ENCODE measurements around the gene OR13C8. TPM values are rescaled to one million over a fixed set of nuclear protein-coding genes. Genes with fewer than 3 reads are reported as not detected.

OR13C8 gene
- total RNA-seq, 1 donor, result not detected

GRCh38 chr9:104556830-104557634 is 11.9 kb upstream of the OR13C8 start:
- Histone ChIP-seq H3K4me1 (ENCODE audit: insufficient read depth, low read length) (no peaks in the 10 kb centered on the region), H4K20me1 (ENCODE audit: insufficient read depth, low read length) (no peaks in the 10 kb centered on the region), H3K4me2 (ENCODE audit: insufficient read depth, low read length) (no peak overlapping the region), H3K27ac (ENCODE audit: low read depth, low read length) (no peak overlapping the region), H3K27me3 (ENCODE audit: insufficient read depth, low read length) (no peaks in the 10 kb centered on the region), H3K9me3 (ENCODE audit: low read depth, low read length) (no peaks in the 10 kb centered on the region), H3K36me3 (ENCODE audit: insufficient read depth, low read length) (no peaks in the 10 kb centered on the region), H3K79me2 (ENCODE audit: insufficient read depth, low read length) (no peaks in the 10 kb centered on the region), H2AFZ (ENCODE audit: low read length) (no peak overlapping the region), H3K4me3 (ENCODE audit: insufficient read depth, low read length) (no peak overlapping the region)
- no peak for TF ChIP-seq CTCF (IDR thresholded peaks at IDR 0.05; ENCODE audit: extremely low read depth, low read depth, low read length)
- DNase-seq (ENCODE audit: insufficient read length, low spot score, missing footprints), result no peak

GRCh38 chr9:104564358-104564757 is 4.6 kb upstream of the OR13C8 start:
- Histone ChIP-seq H3K4me3 (ENCODE audit: insufficient read depth, low read length) (no peak overlapping the region), H3K4me2 (ENCODE audit: insufficient read depth, low read length) (no peak overlapping the region), H3K4me1 (ENCODE audit: insufficient read depth, low read length) (no peaks in the 10 kb centered on the region), H3K79me2 (ENCODE audit: insufficient read depth, low read length) (no peaks in the 10 kb centered on the region), H3K9me3 (ENCODE audit: low read depth, low read length) (no peaks in the 10 kb centered on the region), H4K20me1 (ENCODE audit: insufficient read depth, low read length) (no peaks in the 10 kb centered on the region), H3K36me3 (ENCODE audit: insufficient read depth, low read length) (no peaks in the 10 kb centered on the region), H3K27ac (ENCODE audit: low read depth, low read length) (no peak overlapping the region), H3K27me3 (ENCODE audit: insufficient read depth, low read length) (no peaks in the 10 kb centered on the region), H2AFZ (ENCODE audit: low read length) (no peak overlapping the region)
- no peak for TF ChIP-seq CTCF (IDR thresholded peaks at IDR 0.05; ENCODE audit: extremely low read depth, low read depth, low read length)
- DNase-seq (ENCODE audit: insufficient read length, low spot score, missing footprints), result no peak

- Histone ChIP-seq H3K36me3 (ENCODE audit: insufficient read depth, low read length) (no peaks in the 10 kb centered on the region), H3K4me2 (ENCODE audit: insufficient read depth, low read length) (no peak overlapping the region), H2AFZ (ENCODE audit: low read length) (no peak overlapping the region), H3K4me3 (ENCODE audit: insufficient read depth, low read length) (no peak overlapping the region), H3K4me1 (ENCODE audit: insufficient read depth, low read length) (no peaks in the 10 kb centered on the region), H4K20me1 (ENCODE audit: insufficient read depth, low read length) (no peaks in the 10 kb centered on the region), H3K9me3 (ENCODE audit: low read depth, low read length) (no peaks in the 10 kb centered on the region), H3K27me3 (ENCODE audit: insufficient read depth, low read length) (no peaks in the 10 kb centered on the region), H3K27ac (ENCODE audit: low read depth, low read length) (no peak overlapping the region), H3K79me2 (ENCODE audit: insufficient read depth, low read length) (no peaks in the 10 kb centered on the region)
- no peak for DNase-seq (ENCODE audit: insufficient read length, low spot score, missing footprints)
- no peak for TF ChIP-seq CTCF (IDR thresholded peaks at IDR 0.05; ENCODE audit: extremely low read depth, low read depth, low read length)
Measured at GRCh38 chr9:104572612-104573011, 3.6 kb downstream of the OR13C8 start.

GRCh38 chr9:104575456-104575855 is 6.5 kb downstream of the OR13C8 start:
- Histone ChIP-seq H3K9me3 (ENCODE audit: low read depth, low read length) (no peaks in the 10 kb centered on the region), H3K36me3 (ENCODE audit: insufficient read depth, low read length) (no peaks in the 10 kb centered on the region), H4K20me1 (ENCODE audit: insufficient read depth, low read length) (no peaks in the 10 kb centered on the region), H3K4me1 (ENCODE audit: insufficient read depth, low read length) (no peaks in the 10 kb centered on the region), H3K27ac (ENCODE audit: low read depth, low read length) (no peak overlapping the region), H3K4me3 (ENCODE audit: insufficient read depth, low read length) (no peak overlapping the region), H3K79me2 (ENCODE audit: insufficient read depth, low read length) (no peaks in the 10 kb centered on the region), H2AFZ (ENCODE audit: low read length) (no peak overlapping the region), H3K4me2 (ENCODE audit: insufficient read depth, low read length) (no peak overlapping the region), H3K27me3 (ENCODE audit: insufficient read depth, low read length) (no peaks in the 10 kb centered on the region)
- no peak for TF ChIP-seq CTCF (IDR thresholded peaks at IDR 0.05; ENCODE audit: extremely low read depth, low read depth, low read length)
- DNase-seq (ENCODE audit: insufficient read length, low spot score, missing footprints), result no peak
